K562 (cell line): Measurements from ENCODE around the gene C22orf39. TPM values are rescaled to one million over a fixed set of nuclear protein-coding genes. Genes with fewer than 3 reads are reported as not detected.
A peak's percentile ranks its signal among the peaks of the same experiment; 100 is the strongest.

Experiments used
- CHCHD3 ChIP-seq: fragments of 250-450 bp; sonication (Bioruptor Pico); IDR thresholded peaks from 2 replicates; pipeline ENCODE4 v2.1.2; 2022; ENCODE audit warnings: mild to moderate bottlenecking
- LCOR ChIP-seq: sonication (generic); formaldehyde crosslinking; IDR thresholded peaks from 2 replicates; pipeline ENCODE4 v1.8.0; 2022; ENCODE audit warnings: mild to moderate bottlenecking, missing genetic modification reagents
- MYNN ChIP-seq, 2 experiments: sonication (generic); formaldehyde crosslinking in 1 of 2; IDR thresholded peaks; 2 replicates each; pipeline versions ENCODE4 v1.5.0 to v1.6.1; 2016 to 2020; ENCODE audit warnings: antibody characterized with exemption in 1 of 2, missing genetic modification reagents in 1 of 2
- NR3C1 ChIP-seq: sonication (generic); formaldehyde crosslinking; IDR thresholded peaks from 2 replicates; pipeline ENCODE4 v1.8.1; 2022; ENCODE audit warnings: missing genetic modification reagents
- polyA plus RNA-seq, 8 experiments: library from polyadenylated mRNA; depleted of rRNA in 4 of 8; stranded (reverse) in 5 of 8; unstranded in 3 of 8; fragments of >200 nt; fragmentation: Nextera tagmentation in 2 of 8; fragmentation: Illumina TruSeq in 1 of 8; extraction: Ambion mirVana in 2 of 8; extraction: Trizol in 1 of 8; gene quantifications; 2 replicates each; pipeline versions ENCODE4 v1.2.1 to v1.2.3, GENCODE V29; 2011 to 2014; ENCODE audit warnings: inconsistent platforms in 1 of 8, missing spikeins in 1 of 8
- total RNA-seq, 7 experiments: library from RNA; depleted of rRNA in 6 of 7; stranded (reverse); fragments of >200 nt in 6 of 7; fragmentation: Illumina TruSeq in 2 of 7; extraction: Trizol in 2 of 7; gene quantifications; 2 replicates each; pipeline versions ENCODE4 v1.2.1 to v1.2.3, GENCODE V29; 2011 to 2021; ENCODE audit warnings: low replicate concordance in 1 of 7
- TF ChIP-seq, protein P1 (sequence below), 2 experiments: fragments of 150-350 bp in 1 of 2; IDR thresholded peaks; 2 replicates each; pipeline ENCODE4 v1.6.1; 2012 to 2016; ENCODE audit warnings: low read depth in 2 of 2, low read length in 2 of 2, mild to moderate bottlenecking in 1 of 2, moderate library complexity in 1 of 2
- TF ChIP-seq, protein P2 (sequence below), 3 experiments: IDR thresholded peaks in 2 of 3; conservative IDR thresholded peaks in 1 of 3; 2 replicates each; pipeline ENCODE4 v1.5.1; 2011 to 2012; ENCODE audit warnings: low read length in 3 of 3, mild to moderate bottlenecking in 3 of 3, control low read depth in 2 of 3, improper control_type of control experiment in 1 of 3, inconsistent platforms in 1 of 3, low read depth in 1 of 3, mixed read lengths in 1 of 3, moderate library complexity in 1 of 3; ENCODE audit not compliant: insufficient read depth in 2 of 3

The C22orf39 gene
- total and polyA plus RNA-seq, 9 of the 15 experiments (the other 6 are each of a cell fraction or from before 2014, with no cell fraction given) = 20.4 to 139 (median 66.8) TPM

DNA sequence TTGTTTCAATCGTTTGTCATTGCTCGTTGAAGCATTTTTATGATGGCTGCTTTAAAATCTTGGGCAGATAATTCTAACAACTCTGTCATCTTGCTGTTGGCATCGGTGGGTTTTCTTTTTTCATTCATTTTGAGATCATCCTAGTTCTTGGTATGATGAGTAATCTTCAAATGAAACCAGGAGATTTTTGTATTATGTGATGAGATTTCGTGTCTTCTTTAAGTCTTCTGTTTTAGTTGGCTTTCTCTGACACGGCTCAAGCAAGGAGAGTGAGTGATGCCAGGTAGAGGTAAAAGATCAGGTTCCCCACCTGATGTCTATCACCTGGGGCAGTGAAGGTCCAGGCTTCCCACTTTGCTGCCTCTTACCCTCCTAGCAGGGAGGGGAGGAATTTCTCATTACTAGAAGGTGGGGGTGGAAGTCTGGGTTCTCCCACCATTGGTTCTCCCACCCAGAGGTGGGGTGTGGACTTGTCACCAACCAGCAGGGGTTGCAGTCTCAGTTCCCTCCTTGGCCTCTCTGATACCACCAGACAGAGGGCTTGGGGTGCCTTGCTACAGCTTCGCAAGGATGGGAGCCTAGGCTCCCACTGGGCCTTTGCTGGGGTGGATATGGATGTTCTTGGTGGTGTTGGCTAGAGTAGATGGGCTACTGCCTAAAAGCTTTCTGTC is 45.1 kb upstream of the C22orf39 start (continued):
- TF ChIP-seq, protein P1, sequence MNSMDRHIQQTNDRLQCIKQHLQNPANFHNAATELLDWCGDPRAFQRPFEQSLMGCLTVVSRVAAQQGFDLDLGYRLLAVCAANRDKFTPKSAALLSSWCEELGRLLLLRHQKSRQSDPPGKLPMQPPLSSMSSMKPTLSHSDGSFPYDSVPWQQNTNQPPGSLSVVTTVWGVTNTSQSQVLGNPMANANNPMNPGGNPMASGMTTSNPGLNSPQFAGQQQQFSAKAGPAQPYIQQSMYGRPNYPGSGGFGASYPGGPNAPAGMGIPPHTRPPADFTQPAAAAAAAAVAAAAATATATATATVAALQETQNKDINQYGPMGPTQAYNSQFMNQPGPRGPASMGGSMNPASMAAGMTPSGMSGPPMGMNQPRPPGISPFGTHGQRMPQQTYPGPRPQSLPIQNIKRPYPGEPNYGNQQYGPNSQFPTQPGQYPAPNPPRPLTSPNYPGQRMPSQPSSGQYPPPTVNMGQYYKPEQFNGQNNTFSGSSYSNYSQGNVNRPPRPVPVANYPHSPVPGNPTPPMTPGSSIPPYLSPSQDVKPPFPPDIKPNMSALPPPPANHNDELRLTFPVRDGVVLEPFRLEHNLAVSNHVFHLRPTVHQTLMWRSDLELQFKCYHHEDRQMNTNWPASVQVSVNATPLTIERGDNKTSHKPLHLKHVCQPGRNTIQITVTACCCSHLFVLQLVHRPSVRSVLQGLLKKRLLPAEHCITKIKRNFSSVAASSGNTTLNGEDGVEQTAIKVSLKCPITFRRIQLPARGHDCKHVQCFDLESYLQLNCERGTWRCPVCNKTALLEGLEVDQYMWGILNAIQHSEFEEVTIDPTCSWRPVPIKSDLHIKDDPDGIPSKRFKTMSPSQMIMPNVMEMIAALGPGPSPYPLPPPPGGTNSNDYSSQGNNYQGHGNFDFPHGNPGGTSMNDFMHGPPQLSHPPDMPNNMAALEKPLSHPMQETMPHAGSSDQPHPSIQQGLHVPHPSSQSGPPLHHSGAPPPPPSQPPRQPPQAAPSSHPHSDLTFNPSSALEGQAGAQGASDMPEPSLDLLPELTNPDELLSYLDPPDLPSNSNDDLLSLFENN (IDR thresholded peaks at IDR 0.05; ENCODE audit: low read depth in 2 of 2, low read length in 2 of 2) = peak in 1 of 2 experiments; percentile 27; a peak in 1 of 4 replicates
- TF ChIP-seq, protein P2, sequence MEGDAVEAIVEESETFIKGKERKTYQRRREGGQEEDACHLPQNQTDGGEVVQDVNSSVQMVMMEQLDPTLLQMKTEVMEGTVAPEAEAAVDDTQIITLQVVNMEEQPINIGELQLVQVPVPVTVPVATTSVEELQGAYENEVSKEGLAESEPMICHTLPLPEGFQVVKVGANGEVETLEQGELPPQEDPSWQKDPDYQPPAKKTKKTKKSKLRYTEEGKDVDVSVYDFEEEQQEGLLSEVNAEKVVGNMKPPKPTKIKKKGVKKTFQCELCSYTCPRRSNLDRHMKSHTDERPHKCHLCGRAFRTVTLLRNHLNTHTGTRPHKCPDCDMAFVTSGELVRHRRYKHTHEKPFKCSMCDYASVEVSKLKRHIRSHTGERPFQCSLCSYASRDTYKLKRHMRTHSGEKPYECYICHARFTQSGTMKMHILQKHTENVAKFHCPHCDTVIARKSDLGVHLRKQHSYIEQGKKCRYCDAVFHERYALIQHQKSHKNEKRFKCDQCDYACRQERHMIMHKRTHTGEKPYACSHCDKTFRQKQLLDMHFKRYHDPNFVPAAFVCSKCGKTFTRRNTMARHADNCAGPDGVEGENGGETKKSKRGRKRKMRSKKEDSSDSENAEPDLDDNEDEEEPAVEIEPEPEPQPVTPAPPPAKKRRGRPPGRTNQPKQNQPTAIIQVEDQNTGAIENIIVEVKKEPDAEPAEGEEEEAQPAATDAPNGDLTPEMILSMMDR (IDR thresholded peaks at IDR 0.05 in 2 of 3, conservative IDR thresholded peaks at IDR 0.05 in 1 of 3; ENCODE audit: insufficient read depth in 2 of 3, low read depth in 1 of 3, low read length in 3 of 3) = 0 out of 6 replicates have a peak, but pooled peaks of 2 of the 3 experiments have one; percentile 7 to 19
- 0 out of 2 replicates have a peak, but pooled peaks have one; percentile 51 for TF ChIP-seq NR3C1 (CRISPR knock-in tag)
- TF ChIP-seq MYNN (IDR thresholded peaks at IDR 0.05) = no peak
- 0 out of 2 replicates have a peak, but pooled peaks have one; percentile 16 for TF ChIP-seq MYNN (CRISPR knock-in tag; IDR thresholded peaks at IDR 0.05)
- TF ChIP-seq LCOR (CRISPR knock-in tag) = 0 out of 2 replicates have a peak, but pooled peaks have one; percentile 31
- TF ChIP-seq CHCHD3 (CRISPR knock-in tag) = no peak
